ENCODE data around the gene MS4A10.

The MS4A10 gene

GRCh38 chr11:60781286-60781980 is 3.7 kb upstream of the MS4A10 start:
- Histone ChIP-seq H3K4me3 (ENCODE audit: insufficient read depth in 1 of 2, low read depth in 1 of 2, low read length in 2 of 2) (no peak overlapping the region), H2BK120ac (ENCODE audit: low read depth, low read length) (no peak overlapping the region), H3K27ac (ENCODE audit: low read length, poor library complexity, severe bottlenecking) (no peak overlapping the region), H3K23ac (ENCODE audit: low read length in 2 of 2) (no peak overlapping the region), H3K79me1 (replicated peaks; ENCODE audit: low read length, poor library complexity, severe bottlenecking) (no peaks in the 10 kb centered on the region), H3K4me1 (ENCODE audit: control insufficient read depth, insufficient read depth, low read depth, low read length) (peaks cover 9% of the 10 kb centered on the region), H3K4ac (ENCODE audit: low read depth in 1 of 2, low read length in 2 of 2) (no peak overlapping the region), H4K91ac (ENCODE audit: low read length) (no peak overlapping the region), H3K27me3 (ENCODE audit: control insufficient read depth in 1 of 2, insufficient read depth in 1 of 2, low read length in 2 of 2) (peaks cover 15 to 53% of the 10 kb centered on the region in 2 experiments), H3K14ac (ENCODE audit: low read length in 2 of 2) (no peak overlapping the region), H3K36me3 (ENCODE audit: control insufficient read depth in 1 of 2, insufficient read depth in 2 of 2, low read depth in 1 of 2, low read length in 2 of 2) (no peaks in the 10 kb centered on the region), H3K9me3 (ENCODE audit: control insufficient read depth, low read length) (no peaks in the 10 kb centered on the region), H2BK5ac (ENCODE audit: low read depth, low read length, poor library complexity, severe bottlenecking) (no peak overlapping the region), H3K18ac (ENCODE audit: low read depth in 1 of 2, low read length in 2 of 2) (no peak overlapping the region), H3K9ac (ENCODE audit: low read length) (no peak overlapping the region), H2BK12ac (ENCODE audit: low read length in 2 of 2) (no peak overlapping the region), H2BK15ac (ENCODE audit: low read depth, poor library complexity, severe bottlenecking) (no peak overlapping the region), H3K4me2 (ENCODE audit: low read length, poor library complexity, severe bottlenecking) (no peak overlapping the region), H2AFZ (ENCODE audit: low read depth, low read length) (no peak overlapping the region), H2AK5ac (ENCODE audit: low read length, severe bottlenecking) (no peak overlapping the region), H4K8ac (ENCODE audit: low read length) (no peak overlapping the region)
- 75% methylated on average over 7 of the region's 7 CpGs for WGBS
- DNase-seq: no peak

GRCh38 chr11:60781981-60782316 is 3.2 kb upstream of the MS4A10 start:
- no peak overlapping the region for H4K8ac ChIP-seq (ENCODE audit: low read length)
- H3K9ac ChIP-seq (ENCODE audit: low read length): no peak overlapping the region
- no peak overlapping the region for H3K14ac ChIP-seq (ENCODE audit: low read length in 2 of 2)
- H2BK5ac ChIP-seq (ENCODE audit: low read depth, low read length, poor library complexity, severe bottlenecking): no peak overlapping the region
- H3K27ac ChIP-seq (ENCODE audit: low read length, poor library complexity, severe bottlenecking): no peak overlapping the region
- H3K18ac ChIP-seq (ENCODE audit: low read depth in 1 of 2, low read length in 2 of 2): no peak overlapping the region
- no peak overlapping the region for H2AK5ac ChIP-seq (ENCODE audit: low read length, severe bottlenecking)
- no peak overlapping the region for H2AFZ ChIP-seq (ENCODE audit: low read depth, low read length)
- H4K91ac ChIP-seq (ENCODE audit: low read length): no peak overlapping the region
- no peak overlapping the region for H3K23ac ChIP-seq (ENCODE audit: low read length in 2 of 2)
- no peak overlapping the region for H3K4ac ChIP-seq (ENCODE audit: low read depth in 1 of 2, low read length in 2 of 2)
- peaks cover 14% of the 10 kb centered on the region for H3K4me1 ChIP-seq (ENCODE audit: control insufficient read depth, insufficient read depth, low read depth, low read length)
- no peaks in the 10 kb centered on the region for H3K36me3 ChIP-seq (ENCODE audit: control insufficient read depth in 1 of 2, insufficient read depth in 2 of 2, low read depth in 1 of 2, low read length in 2 of 2)
- no peaks in the 10 kb centered on the region for H3K9me3 ChIP-seq (ENCODE audit: control insufficient read depth, low read length)
- H3K79me1 ChIP-seq (replicated peaks; ENCODE audit: low read length, poor library complexity, severe bottlenecking): no peaks in the 10 kb centered on the region
- H2BK15ac ChIP-seq (ENCODE audit: low read depth, poor library complexity, severe bottlenecking): no peak overlapping the region
- no peak overlapping the region for H3K4me2 ChIP-seq (ENCODE audit: low read length, poor library complexity, severe bottlenecking)
- no peak overlapping the region for H2BK120ac ChIP-seq (ENCODE audit: low read depth, low read length)
- peaks cover 15 to 53% of the 10 kb centered on the region in 2 experiments for H3K27me3 ChIP-seq (ENCODE audit: control insufficient read depth in 1 of 2, insufficient read depth in 1 of 2, low read length in 2 of 2)
- no peak overlapping the region for H2BK12ac ChIP-seq (ENCODE audit: low read length in 2 of 2)
- DNase-seq: no peak
- 95% methylated on average over 4 of the region's 4 CpGs for WGBS
- H3K4me3 ChIP-seq (ENCODE audit: insufficient read depth in 1 of 2, low read depth in 1 of 2, low read length in 2 of 2): no peak overlapping the region

- Histone ChIP-seq H3K27ac (ENCODE audit: low read length, poor library complexity, severe bottlenecking) (no peak overlapping the region), H2AK5ac (ENCODE audit: low read length, severe bottlenecking) (no peak overlapping the region), H4K8ac (ENCODE audit: low read length) (no peak overlapping the region), H4K91ac (ENCODE audit: low read length) (no peak overlapping the region), H3K79me1 (replicated peaks; ENCODE audit: low read length, poor library complexity, severe bottlenecking) (no peaks in the 10 kb centered on the region), H3K4me2 (ENCODE audit: low read length, poor library complexity, severe bottlenecking) (no peak overlapping the region), H3K9ac (ENCODE audit: low read length) (no peak overlapping the region), H3K9me3 (ENCODE audit: control insufficient read depth, low read length) (no peaks in the 10 kb centered on the region), H2BK12ac (ENCODE audit: low read length in 2 of 2) (no peak overlapping the region), H3K14ac (ENCODE audit: low read length in 2 of 2) (no peak overlapping the region), H3K4me3 (ENCODE audit: insufficient read depth in 1 of 2, low read depth in 1 of 2, low read length in 2 of 2) (no peak overlapping the region), H3K4ac (ENCODE audit: low read depth in 1 of 2, low read length in 2 of 2) (no peak overlapping the region), H3K36me3 (ENCODE audit: control insufficient read depth in 1 of 2, insufficient read depth in 2 of 2, low read depth in 1 of 2, low read length in 2 of 2) (no peaks in the 10 kb centered on the region), H2BK15ac (ENCODE audit: low read depth, poor library complexity, severe bottlenecking) (no peak overlapping the region), H2BK5ac (ENCODE audit: low read depth, low read length, poor library complexity, severe bottlenecking) (no peak overlapping the region), H3K18ac (ENCODE audit: low read depth in 1 of 2, low read length in 2 of 2) (no peak overlapping the region), H3K23ac (ENCODE audit: low read length in 2 of 2) (no peak overlapping the region), H2AFZ (ENCODE audit: low read depth, low read length) (no peak overlapping the region), H3K27me3 (ENCODE audit: control insufficient read depth in 1 of 2, insufficient read depth in 1 of 2, low read length in 2 of 2) (peaks cover 15 to 53% of the 10 kb centered on the region in 2 experiments), H2BK120ac (ENCODE audit: low read depth, low read length) (no peak overlapping the region), H3K4me1 (ENCODE audit: control insufficient read depth, insufficient read depth, low read depth, low read length) (peaks cover 16% of the 10 kb centered on the region)
- 78% methylated on average over 12 of the region's 12 CpGs for WGBS
- DNase-seq: no peak
Observed at GRCh38 chr11:60782393-60783140, 2.6 kb upstream of the MS4A10 start.

- Histone ChIP-seq H3K79me1 (replicated peaks; ENCODE audit: low read length, poor library complexity, severe bottlenecking) (no peaks in the 10 kb centered on the region), H3K36me3 (ENCODE audit: control insufficient read depth in 1 of 2, insufficient read depth in 2 of 2, low read depth in 1 of 2, low read length in 2 of 2) (no peaks in the 10 kb centered on the region), H3K9ac (ENCODE audit: low read length) (no peak overlapping the region), H3K27me3 (ENCODE audit: control insufficient read depth in 1 of 2, insufficient read depth in 1 of 2, low read length in 2 of 2) (peaks cover 15 to 53% of the 10 kb centered on the region in 2 experiments), H2AFZ (ENCODE audit: low read depth, low read length) (no peak overlapping the region), H2BK120ac (ENCODE audit: low read depth, low read length) (no peak overlapping the region), H2AK5ac (ENCODE audit: low read length, severe bottlenecking) (no peak overlapping the region), H3K14ac (ENCODE audit: low read length in 2 of 2) (no peak overlapping the region), H4K8ac (ENCODE audit: low read length) (no peak overlapping the region), H3K4ac (ENCODE audit: low read depth in 1 of 2, low read length in 2 of 2) (no peak overlapping the region), H3K4me2 (ENCODE audit: low read length, poor library complexity, severe bottlenecking) (no peak overlapping the region), H3K9me3 (ENCODE audit: control insufficient read depth, low read length) (no peaks in the 10 kb centered on the region), H3K23ac (ENCODE audit: low read length in 2 of 2) (no peak overlapping the region), H2BK15ac (ENCODE audit: low read depth, poor library complexity, severe bottlenecking) (no peak overlapping the region), H2BK12ac (ENCODE audit: low read length in 2 of 2) (no peak overlapping the region), H3K4me1 (ENCODE audit: control insufficient read depth, insufficient read depth, low read depth, low read length) (peaks cover 16% of the 10 kb centered on the region), H3K27ac (ENCODE audit: low read length, poor library complexity, severe bottlenecking) (no peak overlapping the region), H2BK5ac (ENCODE audit: low read depth, low read length, poor library complexity, severe bottlenecking) (no peak overlapping the region), H4K91ac (ENCODE audit: low read length) (no peak overlapping the region), H3K18ac (ENCODE audit: low read depth in 1 of 2, low read length in 2 of 2) (no peak overlapping the region), H3K4me3 (ENCODE audit: insufficient read depth in 1 of 2, low read depth in 1 of 2, low read length in 2 of 2) (no peak overlapping the region)
- WGBS: 89% methylated on average over 8 of the region's 8 CpGs
- DNase-seq: no peak
Observed at GRCh38 chr11:60783141-60783484, 2.0 kb upstream of the MS4A10 start.
